Neural cell (in vitro differentiated cells): Measurements from ENCODE around the gene COL8A1. TPM values are rescaled to one million over a fixed set of nuclear protein-coding genes. Genes with fewer than 3 reads are reported as not detected.

Experiments used
- H2AFZ ChIP-seq: fragments of 200-600, 300-800 bp; sonication (generic), shearing (Covaris generic); 2 replicates; pipeline ENCODE4 v1.6.0; 2014; ENCODE audit warnings: low read depth, mild to moderate bottlenecking, antibody characterized with exemption, low read length, moderate library complexity
- H3F3A ChIP-seq: fragments of 200-600 bp; shearing (Covaris generic); 2 replicates; pipeline ENCODE4 v1.6.1; 2016; ENCODE audit warnings: mild to moderate bottlenecking, moderate library complexity, mixed read lengths, antibody characterized with exemption, low read length; ENCODE audit not compliant: insufficient read depth, poor library complexity, severe bottlenecking
- H3K27ac ChIP-seq: fragments of 200-600, 300-800 bp; sonication (generic), shearing (Covaris generic); 2 replicates; pipeline ENCODE4 v1.5.1; 2014; ENCODE audit warnings: mild to moderate bottlenecking, low read length, moderate library complexity
- H3K27me3 ChIP-seq: fragments of 300-800, 200-600 bp; sonication (generic), shearing (Covaris generic); 2 replicates; pipeline ENCODE4 v1.6.0; 2014; ENCODE audit warnings: mild to moderate bottlenecking, low read depth, low read length, moderate library complexity; ENCODE audit not compliant: insufficient read depth
- H3K36me3 ChIP-seq: fragments of 300-800, 200-600 bp; sonication (generic), shearing (Covaris generic); 2 replicates; pipeline ENCODE4 v1.5.1; 2014; ENCODE audit warnings: mild to moderate bottlenecking, antibody characterized with exemption, low read length, moderate library complexity; ENCODE audit not compliant: insufficient read depth
- H3K4me2 ChIP-seq: fragments of 300-800, 200-600 bp; sonication (generic), shearing (Covaris generic); 2 replicates; pipeline ENCODE4 v1.6.0; 2014; ENCODE audit warnings: mild to moderate bottlenecking, low read length
- H3K4me3 ChIP-seq: fragments of 300-800, 200-600 bp; sonication (generic), shearing (Covaris generic); 2 replicates; pipeline ENCODE4 v1.5.1; 2014; ENCODE audit warnings: mild to moderate bottlenecking, low read length, moderate library complexity
- H3K79me2 ChIP-seq: fragments of 200-600 bp; shearing (Covaris generic); replicated peaks from 2 replicates; pipeline ENCODE4 v1.6.0; 2014; ENCODE audit warnings: mild to moderate bottlenecking, low read length, moderate library complexity; ENCODE audit not compliant: insufficient read depth
- H3K9ac ChIP-seq: fragments of 300-800, 200-600 bp; sonication (generic), shearing (Covaris generic); 2 replicates; pipeline ENCODE4 v1.6.1; 2016; ENCODE audit warnings: mild to moderate bottlenecking, low read length, mixed read lengths
- H3K9me2 ChIP-seq: fragments of 200-600 bp; shearing (Covaris generic); 2 replicates; pipeline ENCODE4 v1.6.1; 2016; ENCODE audit warnings: mild to moderate bottlenecking, low read length, mixed read lengths; ENCODE audit not compliant: insufficient read depth
- H3K9me3 ChIP-seq: fragments of 200-600, 300-800 bp; sonication (generic), shearing (Covaris generic); 2 replicates; pipeline ENCODE4 v1.6.1; 2016; ENCODE audit warnings: mild to moderate bottlenecking, mixed run types, low read length, moderate library complexity, mixed read lengths
- H4K20me1 ChIP-seq: fragments of 200-600 bp; shearing (Covaris generic); 2 replicates; pipeline ENCODE4 v1.6.1; 2016; ENCODE audit warnings: mild to moderate bottlenecking, mixed run types; ENCODE audit not compliant: insufficient read depth
- EP300 ChIP-seq: fragments of 450-650 bp; conservative IDR thresholded peaks from 2 replicates; pipeline ENCODE4 v1.6.1; 2014; ENCODE audit warnings: antibody characterized with exemption, mild to moderate bottlenecking, moderate library complexity; ENCODE audit not compliant: poor library complexity, severe bottlenecking
- EZH2 ChIP-seq: fragments of 200-600, 300-800 bp; shearing (Covaris generic), sonication (generic); IDR thresholded peaks from 2 replicates; pipeline ENCODE4 v1.6.1; 2014; ENCODE audit warnings: antibody characterized with exemption, low read length, borderline replicate concordance, mild to moderate bottlenecking; ENCODE audit not compliant: insufficient read depth, poor library complexity, severe bottlenecking
- MXI1 ChIP-seq: fragments of 450-650 bp; conservative IDR thresholded peaks from 2 replicates; pipeline ENCODE4 v1.6.1; 2014; ENCODE audit warnings: antibody characterized with exemption, mild to moderate bottlenecking; ENCODE audit not compliant: poor library complexity, severe bottlenecking
- POLR2AphosphoS5 ChIP-seq: IDR thresholded peaks from 2 replicates; pipeline ENCODE4 v1.6.1; 2012
- RAD21 ChIP-seq: fragments of 450-650 bp; conservative IDR thresholded peaks from 2 replicates; pipeline ENCODE4 v1.6.1; 2014; ENCODE audit warnings: antibody characterized with exemption, mild to moderate bottlenecking, moderate library complexity
- SMC3 ChIP-seq: fragments of 450-650 bp; conservative IDR thresholded peaks from 2 replicates; pipeline ENCODE4 v1.6.1; 2014; ENCODE audit warnings: antibody characterized with exemption, mild to moderate bottlenecking, moderate library complexity; ENCODE audit not compliant: poor library complexity
- TAF1 ChIP-seq: IDR thresholded peaks from 2 replicates; pipeline ENCODE4 v1.6.1; 2012; ENCODE audit warnings: low read depth
- polyA plus RNA-seq: library from polyadenylated mRNA; depleted of rRNA; stranded (reverse); fragments of >200 nt; gene quantifications from 2 replicates; pipeline ENCODE4 v1.2.3, GENCODE V29; 2014
- TF ChIP-seq, protein P1 (sequence below): fragments of 450-650 bp; IDR thresholded peaks from 2 replicates; pipeline ENCODE4 v1.5.1; 2014; ENCODE audit warnings: antibody characterized with exemption, mild to moderate bottlenecking, moderate library complexity; ENCODE audit not compliant: poor library complexity, severe bottlenecking
- TF ChIP-seq, protein P2 (sequence below): IDR thresholded peaks from 2 replicates; pipeline ENCODE4 v1.6.1; 2012; ENCODE audit warnings: borderline replicate concordance

Gene COL8A1
- polyA plus RNA-seq, 1 donor from 2014 or later, result 0.04 TPM

DNA sequence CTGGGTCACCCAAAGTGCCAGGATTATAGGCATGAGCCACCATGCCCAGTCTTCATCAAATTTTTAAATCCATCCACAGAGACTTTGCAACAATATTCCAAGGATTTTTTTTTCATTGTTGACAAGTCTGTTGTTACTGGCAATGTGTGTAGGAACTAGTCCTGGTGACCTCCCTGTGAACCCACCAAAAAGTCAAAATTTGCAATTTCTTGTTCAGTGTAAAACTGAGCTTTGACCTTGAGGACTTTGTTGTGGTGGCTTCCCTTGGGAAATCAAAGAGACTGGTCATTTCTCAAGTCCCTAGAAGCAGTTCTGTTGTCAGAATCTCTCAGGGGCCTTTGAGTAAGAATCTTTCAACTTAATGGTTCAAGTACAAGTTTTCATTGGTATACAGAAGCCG is 36.9 kb upstream of the COL8A1 start:
- H3K9me3 ChIP-seq, result no peaks in the 10 kb centered on the region

DNA sequence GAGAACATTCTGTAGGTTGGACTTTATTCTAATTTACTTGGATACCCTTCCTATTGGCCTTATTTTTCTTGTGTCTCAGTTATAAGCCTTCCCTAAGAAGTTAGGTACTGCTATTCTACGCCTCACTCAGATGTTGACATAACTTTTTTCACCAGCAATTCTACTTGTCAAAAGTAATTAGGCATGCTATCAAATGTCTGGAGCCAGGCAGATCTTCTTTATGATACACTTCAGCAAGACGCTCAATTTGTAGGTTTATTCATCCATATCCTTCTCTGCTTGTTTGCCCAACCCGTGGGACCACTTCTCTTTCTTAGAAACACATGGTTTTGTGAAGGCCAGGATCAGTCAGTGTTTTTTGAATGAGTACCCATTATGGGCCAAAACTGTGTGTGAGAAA is 36.2 kb upstream of the COL8A1 start:
- Histone ChIP-seq H3F3A (no peaks in the 10 kb centered on the region), H2AFZ (no peak overlapping the region), H3K9me3 (no peaks in the 10 kb centered on the region), H3K9me2 (no peaks in the 10 kb centered on the region), H3K79me2 (no peaks in the 10 kb centered on the region), H4K20me1 (no peaks in the 10 kb centered on the region), H3K36me3 (no peaks in the 10 kb centered on the region), H3K4me3 (no peak overlapping the region), H3K9ac (no peak overlapping the region), H3K27me3 (no peaks in the 10 kb centered on the region), H3K27ac (no peak overlapping the region), H3K4me2 (no peak overlapping the region)
- TF ChIP-seq POLR2AphosphoS5 (peak; percentile 32), EP300 (peak; percentile 49)
- TF ChIP-seq, protein P1, sequence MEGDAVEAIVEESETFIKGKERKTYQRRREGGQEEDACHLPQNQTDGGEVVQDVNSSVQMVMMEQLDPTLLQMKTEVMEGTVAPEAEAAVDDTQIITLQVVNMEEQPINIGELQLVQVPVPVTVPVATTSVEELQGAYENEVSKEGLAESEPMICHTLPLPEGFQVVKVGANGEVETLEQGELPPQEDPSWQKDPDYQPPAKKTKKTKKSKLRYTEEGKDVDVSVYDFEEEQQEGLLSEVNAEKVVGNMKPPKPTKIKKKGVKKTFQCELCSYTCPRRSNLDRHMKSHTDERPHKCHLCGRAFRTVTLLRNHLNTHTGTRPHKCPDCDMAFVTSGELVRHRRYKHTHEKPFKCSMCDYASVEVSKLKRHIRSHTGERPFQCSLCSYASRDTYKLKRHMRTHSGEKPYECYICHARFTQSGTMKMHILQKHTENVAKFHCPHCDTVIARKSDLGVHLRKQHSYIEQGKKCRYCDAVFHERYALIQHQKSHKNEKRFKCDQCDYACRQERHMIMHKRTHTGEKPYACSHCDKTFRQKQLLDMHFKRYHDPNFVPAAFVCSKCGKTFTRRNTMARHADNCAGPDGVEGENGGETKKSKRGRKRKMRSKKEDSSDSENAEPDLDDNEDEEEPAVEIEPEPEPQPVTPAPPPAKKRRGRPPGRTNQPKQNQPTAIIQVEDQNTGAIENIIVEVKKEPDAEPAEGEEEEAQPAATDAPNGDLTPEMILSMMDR, result no peak

More for the DNA sequence above, 36.9 kb upstream of the COL8A1 start:
- Histone ChIP-seq H3K9ac (no peak overlapping the region), H4K20me1 (no peaks in the 10 kb centered on the region), H2AFZ (no peak overlapping the region), H3K27me3 (no peaks in the 10 kb centered on the region), H3K79me2 (no peaks in the 10 kb centered on the region), H3K4me2 (no peak overlapping the region), H3K9me2 (no peaks in the 10 kb centered on the region), H3K36me3 (no peaks in the 10 kb centered on the region), H3K4me3 (no peak overlapping the region), H3F3A (no peaks in the 10 kb centered on the region), H3K27ac (no peak overlapping the region)
- no peak for TF ChIP-seq EZH2
- TF ChIP-seq POLR2AphosphoS5, result no peak
- no peak for TF ChIP-seq TAF1
- TF ChIP-seq, protein P1, result no peak
- TF ChIP-seq, protein P2, sequence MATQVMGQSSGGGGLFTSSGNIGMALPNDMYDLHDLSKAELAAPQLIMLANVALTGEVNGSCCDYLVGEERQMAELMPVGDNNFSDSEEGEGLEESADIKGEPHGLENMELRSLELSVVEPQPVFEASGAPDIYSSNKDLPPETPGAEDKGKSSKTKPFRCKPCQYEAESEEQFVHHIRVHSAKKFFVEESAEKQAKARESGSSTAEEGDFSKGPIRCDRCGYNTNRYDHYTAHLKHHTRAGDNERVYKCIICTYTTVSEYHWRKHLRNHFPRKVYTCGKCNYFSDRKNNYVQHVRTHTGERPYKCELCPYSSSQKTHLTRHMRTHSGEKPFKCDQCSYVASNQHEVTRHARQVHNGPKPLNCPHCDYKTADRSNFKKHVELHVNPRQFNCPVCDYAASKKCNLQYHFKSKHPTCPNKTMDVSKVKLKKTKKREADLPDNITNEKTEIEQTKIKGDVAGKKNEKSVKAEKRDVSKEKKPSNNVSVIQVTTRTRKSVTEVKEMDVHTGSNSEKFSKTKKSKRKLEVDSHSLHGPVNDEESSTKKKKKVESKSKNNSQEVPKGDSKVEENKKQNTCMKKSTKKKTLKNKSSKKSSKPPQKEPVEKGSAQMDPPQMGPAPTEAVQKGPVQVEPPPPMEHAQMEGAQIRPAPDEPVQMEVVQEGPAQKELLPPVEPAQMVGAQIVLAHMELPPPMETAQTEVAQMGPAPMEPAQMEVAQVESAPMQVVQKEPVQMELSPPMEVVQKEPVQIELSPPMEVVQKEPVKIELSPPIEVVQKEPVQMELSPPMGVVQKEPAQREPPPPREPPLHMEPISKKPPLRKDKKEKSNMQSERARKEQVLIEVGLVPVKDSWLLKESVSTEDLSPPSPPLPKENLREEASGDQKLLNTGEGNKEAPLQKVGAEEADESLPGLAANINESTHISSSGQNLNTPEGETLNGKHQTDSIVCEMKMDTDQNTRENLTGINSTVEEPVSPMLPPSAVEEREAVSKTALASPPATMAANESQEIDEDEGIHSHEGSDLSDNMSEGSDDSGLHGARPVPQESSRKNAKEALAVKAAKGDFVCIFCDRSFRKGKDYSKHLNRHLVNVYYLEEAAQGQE, result no peak
- no peak for TF ChIP-seq EP300
- no peak for TF ChIP-seq RAD21
- no peak for TF ChIP-seq MXI1
- TF ChIP-seq SMC3, result no peak
